Activated CD4-positive, alpha-beta memory T cell treated with anti-CD3 and anti-CD28 coated beads for 36 hours (primary cell): ENCODE data around the gene FZD4. TPM values are rescaled to one million over a fixed set of nuclear protein-coding genes. Genes with fewer than 3 reads are reported as not detected.

Source experiments
- CTCF ChIA-PET: fragments of 350-600 bp; sonication (Branson Sonifier 250); formaldehyde crosslinking; loops from one replicate; lab custom pipeline; 2021; ENCODE audit warnings: antibody characterized with exemption, inconsistent platforms; lab: Charles Lee
- POLR2A ChIA-PET: fragments of 350-600 bp; sonication (Branson Sonifier 250); formaldehyde crosslinking; loops from one replicate; lab custom pipeline; 2021; ENCODE audit warnings: antibody characterized with exemption; lab: Charles Lee
- DNase-seq: peaks from one replicate; pipeline ENCODE4 v3.0.0-alpha.2; 2020
- H3K27ac Mint-ChIP-seq: one replicate; pipeline ENCODE4 v1.8.0; 2021; ENCODE audit warnings: mixed read lengths
- H3K27me3 Mint-ChIP-seq: one replicate; pipeline ENCODE4 v1.8.0; 2021; ENCODE audit warnings: mixed read lengths
- H3K36me3 Mint-ChIP-seq: one replicate; pipeline ENCODE4 v1.8.0; 2021; ENCODE audit warnings: mixed read lengths
- H3K4me1 Mint-ChIP-seq: one replicate; pipeline ENCODE4 v1.8.0; 2021; ENCODE audit warnings: low read depth, mixed read lengths
- H3K4me3 Mint-ChIP-seq: one replicate; pipeline ENCODE4 v1.8.0; 2021; ENCODE audit warnings: mild to moderate bottlenecking, mixed read lengths
- H3K9me3 Mint-ChIP-seq: one replicate; pipeline ENCODE4 v1.8.0; 2021; ENCODE audit warnings: mixed read lengths
- intact Hi-C: fragments of 100-400 bp; cut with micrococcal nuclease; formaldehyde crosslinking; loops from one replicate; pipeline ENCODE4 v1.15.1; 2023
- total RNA-seq, 2 experiments: library from RNA; stranded (reverse); gene quantifications; one replicate each; pipeline ENCODE4 v1.2.3, GENCODE V29; 2021

Gene FZD4
- total RNA-seq, 2 experiments from 2014 or later: 0.33 to 0.36 TPM

- Mint-ChIP-seq H3K36me3 (no peaks in the 10 kb centered on the region), H3K4me3 (no peak overlapping the region), H3K27ac (no peak overlapping the region), H3K27me3 (peaks cover 3% of the 10 kb centered on the region), H3K4me1 (no peaks in the 10 kb centered on the region), H3K9me3 (no peaks in the 10 kb centered on the region)
- intact Hi-C loops: no loop called here
- ChIA-PET POLR2A (no interaction called here), CTCF (no interaction called here)
- DNase-seq: no peak
Observed at GRCh38 chr11:86896441-86896841, 58.8 kb downstream of the FZD4 start.

Other genes with a start within 250 kb of the FZD4 start
- 1 to 10 TPM; 1.9 to 2.3 TPM for gene PRSS23, start 154.9 kb downstream of the FZD4 start, total RNA-seq
- 10 to 100 TPM; 16.7 to 27.5 TPM for gene TMEM135, start 82.5 kb upstream of the FZD4 start, total RNA-seq